Activated T-helper 1 cell treated with Interleukin-2 at 50 U/mL for 16 hours (primary cell): Measurements from ENCODE around the gene TMEM120B.
"Not testable (repeated sequence)": the region's sequence is repeated elsewhere in the genome, so short reads cannot be mapped to it uniquely, and the experiment has no call there.

Experiments used
- DNase-seq: peaks from one replicate; pipeline ENCODE4 v3.0.0-alpha.2; 2020; ENCODE audit warnings: low read depth

The TMEM120B gene

DNA sequence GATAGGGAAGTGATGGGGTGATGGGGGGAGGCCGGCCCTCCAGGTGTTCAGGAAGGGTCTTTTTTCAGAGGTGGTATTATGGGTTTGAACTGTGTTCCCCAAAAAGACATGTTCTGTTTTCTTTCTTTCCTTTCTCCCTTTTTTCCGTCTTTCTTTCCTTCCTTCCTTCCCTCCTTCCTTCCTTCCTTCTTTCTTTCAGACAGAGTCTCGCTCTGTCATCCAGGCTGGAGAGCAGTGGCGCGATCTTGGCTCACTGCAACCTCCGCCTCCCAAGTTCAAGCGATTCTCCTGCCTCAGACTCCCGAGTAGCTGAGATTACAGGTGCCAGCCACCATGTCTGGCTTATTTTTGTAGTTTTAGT, 3.5 kb upstream of the TMEM120B start:
- DNase-seq: not testable (repeated sequence)

DNA sequence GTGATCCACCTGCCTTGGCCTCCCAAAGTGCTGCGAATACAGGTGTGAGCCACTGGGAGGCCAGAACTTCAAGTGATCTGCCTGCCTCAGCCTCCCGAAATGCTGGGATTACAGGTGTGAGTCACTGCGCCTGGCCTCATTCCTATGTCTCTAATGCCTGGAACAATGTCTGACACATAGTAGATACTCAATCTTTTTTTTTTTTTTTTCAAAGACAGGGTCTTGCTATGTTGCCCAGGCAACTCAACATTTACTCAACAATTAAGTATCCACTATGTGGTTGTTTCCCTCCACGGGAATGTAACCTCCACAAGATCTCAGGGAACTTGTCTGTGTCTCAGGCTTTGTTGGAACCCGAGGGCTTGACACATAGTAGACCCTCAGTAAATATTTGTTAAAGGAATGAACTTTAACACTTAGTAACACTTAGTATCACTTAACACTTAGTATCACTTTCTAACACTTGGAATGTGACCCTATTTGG, 3.0 kb upstream of the TMEM120B start:
- DNase-seq: no peak

DNA sequence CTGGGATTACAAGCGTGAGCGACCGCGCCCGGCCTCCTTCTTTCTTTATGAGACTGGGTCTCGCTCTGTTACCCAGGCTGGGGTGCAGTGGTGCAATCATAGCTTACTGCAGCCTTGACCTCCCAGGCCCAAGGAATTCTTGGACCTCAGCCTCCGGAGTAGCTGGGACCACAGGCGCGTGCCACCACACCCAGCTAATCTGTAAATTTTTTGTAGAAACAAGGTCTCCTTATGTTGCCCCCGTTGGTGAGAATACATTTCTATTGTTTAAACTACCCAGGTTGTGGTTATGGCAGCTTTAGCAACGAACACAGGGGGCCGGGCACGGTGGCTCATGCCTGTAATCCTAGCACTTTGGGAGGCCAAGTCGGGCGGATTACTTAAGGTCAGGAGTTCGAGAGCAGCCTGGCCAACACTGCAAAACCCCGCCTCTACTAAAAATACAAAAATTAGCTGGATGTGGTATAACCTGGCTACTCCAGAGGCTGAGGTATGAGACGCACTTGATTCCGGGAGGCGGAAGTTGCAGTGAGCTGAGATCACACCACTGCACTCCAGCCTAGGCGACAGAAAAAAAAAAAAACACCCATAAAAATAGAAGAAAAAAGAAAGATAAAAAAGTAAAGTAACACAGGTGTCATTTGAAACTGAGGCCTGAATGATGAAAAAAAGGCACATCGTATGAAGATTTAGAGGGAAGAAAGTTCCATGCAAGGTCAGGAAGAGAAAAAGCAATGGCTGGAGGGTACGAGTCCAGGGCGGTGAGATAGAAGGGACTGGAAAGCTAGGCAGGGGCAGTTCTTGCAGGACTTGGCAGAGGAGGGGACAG, 977 bp upstream of the TMEM120B start:
- DNase-seq: no peak

DNA sequence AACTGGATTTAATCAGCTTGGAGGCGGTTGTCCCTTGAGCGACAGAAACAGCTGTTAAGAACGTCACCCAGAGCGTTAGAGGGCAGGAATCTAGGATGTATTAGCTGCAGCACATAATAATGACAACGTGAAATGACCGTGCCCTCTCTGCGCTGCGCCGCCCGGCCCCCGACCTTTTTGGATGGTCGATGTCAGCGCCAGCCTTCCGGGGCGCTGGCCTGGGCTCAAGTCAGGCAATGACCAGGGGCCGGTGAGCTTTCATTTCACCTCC, 427 bp upstream of the TMEM120B start:
- DNase-seq: no peak

DNA sequence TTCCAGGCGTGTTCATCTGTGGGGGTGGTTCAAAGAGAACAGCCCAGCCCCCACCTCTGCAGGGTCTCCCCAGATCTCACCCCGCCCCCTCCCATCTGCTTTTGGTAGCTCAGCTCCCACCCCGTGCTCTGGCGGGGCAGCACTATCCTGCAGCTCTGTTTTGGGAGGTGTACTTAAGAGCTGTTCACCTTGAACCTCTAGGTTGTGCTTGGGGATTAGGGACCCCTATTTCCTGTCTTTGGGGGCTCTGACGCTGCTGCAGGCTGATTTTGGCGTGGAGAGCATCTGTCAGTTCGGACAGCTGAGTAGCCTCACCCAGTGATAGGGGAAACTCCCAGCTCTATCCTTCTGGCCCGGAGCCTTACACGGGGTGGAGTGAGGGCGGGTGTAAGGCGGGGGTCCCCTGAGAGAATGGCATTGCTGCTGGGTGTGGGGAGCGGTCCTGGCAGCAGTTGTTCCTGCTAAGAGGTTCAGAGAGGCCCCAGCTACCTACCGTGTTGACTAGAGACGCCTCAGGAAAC, 765 bp downstream of the TMEM120B start:
- DNase-seq: no peak

DNA sequence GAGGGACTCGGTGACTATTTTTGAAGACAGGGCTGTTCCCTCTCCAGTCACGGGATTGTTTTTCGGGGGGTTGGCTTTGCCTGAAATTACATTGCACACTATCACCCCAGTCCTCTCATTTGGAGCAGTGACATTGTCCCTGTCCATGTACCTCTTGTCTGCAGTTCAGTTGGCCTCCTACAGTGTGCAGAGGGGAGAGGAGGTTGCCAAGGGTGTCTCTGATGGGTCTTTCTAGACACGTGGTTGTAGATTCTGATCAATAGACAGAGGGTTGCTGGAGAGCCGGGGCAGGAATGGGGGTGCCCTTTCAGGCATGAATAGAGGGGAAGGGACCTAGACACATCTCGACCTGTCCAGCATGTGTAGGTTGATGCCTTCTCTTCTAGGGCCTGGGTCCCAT, 1.2 kb downstream of the TMEM120B start:
- DNase-seq: no peak

DNA sequence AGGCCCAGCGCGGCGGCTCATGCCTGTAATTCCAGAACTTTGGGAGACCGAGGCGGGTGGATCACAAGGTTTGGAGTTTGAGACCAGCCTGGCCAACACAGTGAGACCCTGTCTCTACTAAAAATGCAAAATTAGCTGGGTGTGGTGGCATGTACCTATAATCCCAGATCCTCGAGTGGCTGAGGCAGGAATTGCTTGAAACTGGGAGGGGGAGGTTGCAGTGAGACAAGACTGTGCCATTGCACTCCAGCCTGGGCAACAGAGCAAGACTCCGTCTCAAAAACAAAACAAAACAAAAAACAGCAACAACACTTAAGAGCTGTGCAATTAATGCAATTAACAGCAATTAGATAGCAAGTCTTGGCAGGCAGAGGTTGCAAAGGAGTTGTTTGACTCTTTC, 2.5 kb downstream of the TMEM120B start:
- not testable (repeated sequence) for DNase-seq

DNA sequence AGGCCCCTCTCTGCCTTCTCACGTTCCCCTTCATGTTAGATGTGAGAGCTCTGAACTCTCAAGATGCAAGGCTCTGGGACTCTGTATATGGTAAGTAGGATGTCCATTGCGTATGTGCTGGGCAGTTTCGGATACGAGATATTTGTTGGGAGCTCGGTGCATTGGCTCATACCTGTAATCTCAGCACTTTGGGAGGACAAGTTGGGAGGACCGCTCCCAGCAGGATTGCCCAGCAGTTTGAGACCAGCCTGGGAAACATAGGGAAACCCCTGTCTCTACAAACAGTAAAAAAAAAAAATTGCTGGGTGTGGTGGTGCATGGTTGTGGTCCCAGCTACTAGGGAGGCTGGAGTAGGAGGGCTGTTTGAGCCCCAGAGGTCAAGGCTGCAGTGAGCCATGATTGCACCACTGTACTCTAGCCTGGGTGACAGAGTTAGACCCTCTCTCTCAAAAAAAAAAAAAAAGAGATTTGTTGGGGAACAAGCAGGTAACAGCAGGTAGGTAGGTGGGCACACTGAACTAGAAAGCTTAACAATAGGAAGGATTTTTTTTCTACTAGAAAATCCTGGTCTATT, 3.4 kb downstream of the TMEM120B start:
- DNase-seq: no peak

DNA sequence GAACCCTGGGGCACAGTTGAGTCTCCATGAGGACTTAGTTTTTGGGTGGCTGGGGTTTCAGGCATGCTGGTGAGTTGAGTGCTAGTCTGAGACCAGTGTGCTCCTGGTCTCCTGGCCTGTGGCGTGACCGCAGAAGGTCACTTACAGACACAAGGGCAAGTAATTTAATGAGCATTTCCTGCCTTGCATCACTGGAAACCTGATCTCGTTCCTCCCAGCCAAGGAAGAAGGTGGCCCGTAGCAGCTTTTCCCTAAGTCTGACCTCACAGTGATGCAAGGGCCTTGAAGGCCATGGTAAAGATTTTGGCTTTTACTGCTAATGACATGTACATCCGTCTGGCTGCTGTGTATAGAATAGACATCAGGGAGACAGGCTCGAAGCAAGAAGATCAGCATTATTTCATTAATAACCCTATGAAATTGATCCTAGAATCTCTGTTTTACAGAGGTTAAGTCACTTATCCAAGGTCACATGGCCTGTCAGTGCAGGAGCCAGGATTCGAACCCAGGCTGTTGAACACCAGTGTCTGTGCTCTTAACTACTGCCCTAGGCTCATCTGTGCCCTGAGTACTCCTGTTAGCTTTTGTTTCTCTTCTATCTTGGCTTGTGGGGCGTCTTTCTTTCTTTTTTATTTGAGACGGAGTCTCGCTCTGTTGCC, 4.6 kb downstream of the TMEM120B start:
- DNase-seq: no peak

DNA sequence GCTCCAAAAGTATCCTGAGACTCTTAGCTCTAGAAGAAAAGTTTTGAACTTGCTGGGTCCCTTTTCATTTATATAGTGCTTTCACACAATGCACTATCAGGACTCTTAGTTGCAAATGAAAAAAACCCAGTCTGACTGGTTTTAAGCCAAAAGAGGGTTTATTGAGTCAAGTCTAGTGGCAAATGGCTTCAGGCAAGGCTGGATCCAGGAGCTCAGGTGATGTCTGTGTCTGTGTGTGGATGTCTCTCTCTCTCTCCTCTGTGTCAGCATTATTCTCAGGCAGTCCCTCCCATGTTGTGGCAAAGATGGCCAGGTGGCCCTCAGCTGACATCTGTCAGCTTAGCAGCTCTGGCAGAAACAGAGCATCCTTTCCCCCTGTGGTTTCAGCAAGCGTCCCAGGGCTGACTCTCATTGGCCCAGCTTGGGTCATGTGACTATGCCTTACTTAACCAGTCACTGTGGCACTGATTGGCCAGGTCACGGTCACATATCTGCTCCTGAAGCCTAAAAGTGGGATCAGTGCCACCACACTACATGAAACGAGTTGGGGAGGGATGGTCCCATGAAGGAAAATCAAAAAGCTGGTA, 6.2 kb downstream of the TMEM120B start:
- no peak for DNase-seq

DNA sequence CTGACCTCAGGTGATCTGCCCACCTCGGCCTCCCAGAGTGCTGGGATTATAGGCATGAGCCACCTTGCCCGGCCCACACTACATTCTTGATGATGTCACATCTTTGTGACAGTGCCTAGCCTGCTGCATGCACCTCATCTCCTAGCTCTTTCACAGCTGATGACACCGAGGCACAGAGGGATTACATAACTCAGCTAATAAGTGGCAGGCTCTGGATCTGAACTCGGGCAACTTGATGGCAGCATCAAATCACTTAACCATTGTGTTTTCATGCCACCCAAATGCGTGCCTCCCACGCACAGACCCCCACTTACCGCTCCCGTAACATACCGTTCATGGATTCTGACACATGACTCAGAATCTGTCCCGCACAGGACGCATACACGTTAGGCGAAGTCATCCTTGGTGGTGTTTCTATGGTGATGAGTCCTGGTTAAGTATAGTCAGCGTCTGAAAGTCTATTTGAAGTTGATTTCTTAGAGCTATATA, 7.4 kb downstream of the TMEM120B start:
- no peak for DNase-seq

DNA sequence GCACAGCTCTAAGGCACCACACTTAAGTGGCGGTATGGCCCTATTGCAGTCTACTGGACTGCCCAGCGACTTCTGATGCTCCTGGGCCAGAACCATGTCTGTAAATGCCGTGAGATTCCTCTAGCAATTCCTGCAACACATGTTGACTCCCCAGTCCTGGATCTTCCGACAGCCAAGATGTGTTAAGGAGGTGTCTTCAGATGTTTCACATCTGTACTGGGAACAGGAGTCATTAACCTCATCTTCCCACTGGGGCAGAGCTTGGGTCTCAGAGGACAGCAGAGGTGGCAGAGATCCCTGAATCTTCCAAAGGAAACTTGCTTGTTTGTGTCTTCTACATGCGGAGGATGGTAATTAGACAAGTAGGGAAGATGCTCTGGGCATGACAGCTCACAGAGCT, 8.2 kb downstream of the TMEM120B start:
- DNase-seq: no peak

DNA sequence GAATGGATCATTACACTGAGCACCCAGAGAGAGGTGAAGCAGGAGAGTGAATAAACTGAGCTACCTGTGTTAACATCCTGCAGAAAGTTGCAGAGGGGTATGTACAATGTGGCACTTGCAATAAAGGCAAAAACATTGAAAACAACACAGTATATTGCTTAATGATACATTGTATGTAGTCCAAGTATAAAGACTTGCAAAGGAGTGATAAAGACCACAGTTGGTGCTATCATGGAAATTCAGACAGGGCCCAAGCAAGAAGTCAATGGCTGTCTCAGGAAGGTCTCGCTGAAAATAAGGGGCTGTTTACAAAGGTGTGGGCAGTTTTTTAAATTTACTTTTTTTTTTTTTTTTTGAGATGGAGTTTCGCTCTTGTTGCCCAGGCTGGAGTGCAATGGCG, 10.0 kb downstream of the TMEM120B start:
- DNase-seq: no peak

DNA sequence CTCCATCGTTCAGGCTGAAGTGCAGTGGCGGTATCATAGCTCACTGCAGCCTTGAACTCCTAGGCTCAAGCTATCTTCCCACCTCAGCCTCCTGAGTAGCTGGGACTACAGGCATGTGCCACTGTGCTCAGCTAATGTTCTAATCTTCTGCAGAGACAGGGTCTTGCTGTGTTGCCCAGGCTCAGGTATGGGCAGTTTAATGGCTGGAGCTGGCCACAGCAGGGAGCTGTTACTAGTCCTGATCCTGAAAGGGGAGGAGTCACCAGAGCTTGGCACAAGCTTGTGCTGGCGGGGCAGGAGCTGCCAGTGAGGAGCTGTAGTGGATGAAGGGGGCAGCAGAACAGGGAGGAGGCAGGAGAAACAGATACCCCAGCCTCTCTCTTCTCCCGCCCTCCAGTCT, 10.6 kb downstream of the TMEM120B start:
- DNase-seq: no peak

DNA sequence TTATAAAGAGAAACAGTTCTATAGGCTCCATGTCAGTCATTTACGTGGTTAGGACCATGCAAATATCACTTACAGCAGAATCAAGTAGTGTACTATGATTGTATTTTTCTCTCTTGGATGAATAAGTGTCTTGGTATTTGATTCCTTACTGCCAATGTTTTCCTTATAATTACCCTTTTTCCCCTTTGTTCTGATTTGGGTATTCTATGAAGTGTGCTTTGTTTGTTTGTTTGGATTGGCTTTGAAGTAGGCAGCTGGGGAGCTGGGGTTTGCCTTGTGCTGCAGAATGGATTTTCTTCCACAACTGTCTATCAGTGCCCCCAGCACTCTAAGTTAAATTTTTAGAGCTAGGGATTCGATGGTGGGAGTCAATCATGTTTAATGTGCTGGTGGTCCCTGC, 12.4 kb downstream of the TMEM120B start:
- no peak for DNase-seq

DNA sequence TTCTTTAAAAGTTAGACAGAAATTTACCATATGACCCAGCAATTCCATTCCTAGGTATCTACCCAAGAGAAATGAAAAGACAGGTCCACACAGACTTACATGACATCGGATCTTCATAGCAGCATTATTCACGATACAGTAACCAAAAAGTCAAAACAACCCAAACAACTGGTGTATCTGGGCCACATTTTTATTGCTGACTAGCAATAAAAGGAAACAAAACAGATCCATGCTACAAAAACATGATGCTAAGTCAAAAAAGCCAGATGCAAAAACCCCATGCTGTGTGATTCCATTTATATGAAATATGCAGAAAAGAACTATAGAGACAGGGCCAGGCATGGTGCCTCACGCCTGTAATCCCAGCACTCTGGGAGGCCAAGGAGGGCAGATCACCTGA, 12.9 kb downstream of the TMEM120B start:
- DNase-seq: no peak

DNA sequence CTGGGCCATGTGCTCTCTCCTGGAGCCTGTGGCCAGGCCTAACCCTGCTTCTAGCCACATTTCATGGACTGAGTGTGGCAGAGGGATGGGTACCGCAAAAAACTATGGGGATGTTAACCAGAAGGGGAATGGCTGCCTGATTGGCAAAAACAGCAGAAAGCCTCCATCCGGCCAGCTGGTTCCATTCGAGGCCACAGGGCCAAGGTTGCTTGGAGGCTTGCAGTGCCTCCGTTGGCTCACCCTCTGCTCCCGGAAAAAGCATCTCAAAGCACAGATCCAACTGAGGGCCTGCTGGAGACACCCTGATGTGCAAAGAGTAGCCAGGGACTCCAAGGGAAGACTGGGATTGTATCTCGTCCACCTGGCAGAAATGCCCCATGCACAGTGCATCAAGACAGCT, 16.5 kb downstream of the TMEM120B start:
- no peak for DNase-seq

DNA sequence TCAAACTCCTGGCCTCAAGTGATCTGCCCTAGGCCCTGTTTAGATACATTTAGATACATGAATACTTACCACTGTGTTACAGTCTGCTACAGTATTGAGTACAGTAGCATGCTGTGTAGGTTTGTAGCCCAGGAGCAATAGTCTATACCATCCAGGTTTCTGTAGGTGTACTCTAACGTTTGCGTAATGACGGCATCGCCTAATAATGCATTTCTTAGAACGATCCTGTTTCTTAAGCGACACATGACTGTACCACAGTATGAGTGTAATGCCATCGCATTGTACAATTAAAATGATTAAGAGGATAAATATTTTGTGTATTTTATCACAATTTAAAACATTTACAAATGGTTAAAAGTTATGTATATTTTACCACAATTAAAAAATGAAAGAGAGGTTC, 18.9 kb downstream of the TMEM120B start:
- no peak for DNase-seq

DNA sequence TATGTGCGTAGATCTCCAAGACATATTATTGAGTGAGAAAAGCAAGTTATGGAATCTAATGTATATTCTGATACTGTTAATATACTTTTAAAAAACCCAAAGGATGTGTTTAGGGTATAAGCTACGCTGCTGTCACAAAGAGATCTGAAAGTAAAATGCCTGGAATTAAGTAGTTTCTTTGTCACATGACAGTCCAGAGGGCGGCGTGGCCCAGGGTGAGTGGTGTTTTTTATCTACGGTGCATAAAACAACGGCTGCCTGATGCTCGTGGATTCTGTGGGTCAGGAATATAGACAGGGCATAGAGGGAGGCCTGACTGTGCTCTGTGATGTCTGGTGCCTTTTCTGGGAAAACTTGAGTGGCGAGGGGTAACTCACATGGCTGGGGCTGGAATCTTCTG, 21.3 kb downstream of the TMEM120B start:
- no peak for DNase-seq

DNA sequence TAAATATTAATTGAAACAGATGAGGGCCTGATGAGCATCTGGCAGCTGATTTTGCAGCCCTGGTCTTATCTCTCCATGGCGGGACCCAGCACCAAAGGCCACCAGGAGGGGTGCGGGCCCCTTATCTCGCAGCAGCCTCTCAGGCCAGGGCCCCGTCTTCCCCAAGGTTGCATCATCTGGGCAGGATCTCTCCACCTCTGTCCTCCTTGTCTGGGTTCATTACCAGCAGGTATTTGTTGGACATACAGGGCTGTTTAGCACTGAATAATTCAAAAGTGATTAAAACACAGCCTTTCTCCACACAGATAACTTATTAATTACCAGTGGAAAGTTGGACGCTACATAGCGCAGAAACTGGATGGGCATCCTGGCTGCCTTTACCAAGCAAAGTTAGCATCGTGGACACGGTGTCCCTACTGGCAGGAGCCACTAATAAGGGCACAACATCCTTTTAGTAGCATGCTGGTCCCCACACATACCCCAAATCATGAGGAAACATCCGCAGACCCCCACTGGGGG, 25.8 kb downstream of the TMEM120B start:
- no peak for DNase-seq

DNA sequence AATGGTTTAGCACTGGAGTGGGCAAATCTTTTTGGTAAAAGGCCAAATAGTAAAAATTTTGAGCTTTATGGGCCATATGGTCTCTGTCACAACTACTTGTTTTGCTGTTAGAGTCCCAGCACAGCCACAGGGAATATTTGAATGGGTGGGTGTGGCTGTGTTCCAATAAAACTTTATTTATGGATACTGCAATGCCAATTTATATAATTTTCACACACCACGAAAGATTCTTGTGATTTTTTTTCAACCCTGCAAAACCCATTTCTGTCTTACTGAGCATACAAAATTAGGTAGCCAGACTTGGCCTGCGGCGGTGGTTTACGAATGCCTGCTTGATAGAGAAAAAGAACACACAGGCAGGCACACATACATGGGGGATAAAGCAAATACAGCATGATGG, 28.3 kb downstream of the TMEM120B start:
- no peak for DNase-seq

DNA sequence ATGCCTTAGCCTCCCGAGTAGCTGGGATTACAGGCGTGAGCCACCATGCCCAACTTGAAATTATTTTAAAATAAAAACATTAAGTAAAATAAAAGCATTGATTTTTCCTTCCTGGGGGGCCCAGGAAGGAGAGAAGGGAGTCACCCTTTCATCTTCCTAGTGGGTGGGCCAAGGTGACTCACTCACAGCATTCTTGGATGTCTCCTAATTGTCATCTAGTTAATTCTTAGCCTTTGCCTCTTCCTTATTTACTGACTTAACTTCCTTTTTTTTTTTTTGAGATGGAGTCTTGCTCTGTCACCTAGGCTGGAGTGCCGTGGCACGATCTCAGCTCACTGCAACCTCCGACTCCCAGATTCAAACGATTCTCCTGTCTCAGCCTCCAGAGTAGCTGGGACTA, 29.2 kb downstream of the TMEM120B start:
- DNase-seq: no peak

DNA sequence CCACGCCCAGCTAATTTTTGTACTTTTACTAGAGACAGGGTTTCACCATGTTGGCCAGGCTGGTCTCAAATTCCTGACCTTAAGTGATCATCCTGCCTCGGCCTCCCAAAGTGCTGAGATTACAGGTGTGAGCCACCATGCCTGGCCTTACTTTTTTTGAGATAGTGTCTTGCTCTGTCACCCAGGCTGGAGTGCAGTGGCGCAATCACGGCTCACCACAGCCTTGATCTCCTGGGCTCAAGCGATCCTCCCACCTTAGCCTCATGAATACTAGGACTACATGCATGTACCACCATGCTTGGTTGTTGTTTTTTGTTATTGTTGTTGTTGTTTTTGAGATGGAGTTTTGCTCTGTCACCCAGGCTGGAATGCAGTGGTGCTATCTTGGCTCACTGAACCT, 33.0 kb downstream of the TMEM120B start:
- not testable (repeated sequence) for DNase-seq
